ENCODE measurements around the gene TMEM258. TPM values are rescaled to one million over a fixed set of nuclear protein-coding genes. Genes with fewer than 3 reads are reported as not detected.

The TMEM258 gene
- total RNA-seq, 1 experiment from 2014 or later: 296 TPM

- peaks cover 3% of the 10 kb centered on the region for H3K36me3 ChIP-seq (replicated peaks; ENCODE audit: control insufficient read depth, insufficient read depth, low read length)
- H3K4me3 ChIP-seq (ENCODE audit: insufficient read depth, low read depth, low read length): no peak overlapping the region
- no peaks in the 10 kb centered on the region for H3K27me3 ChIP-seq (ENCODE audit: control insufficient read depth, insufficient read depth, low read length)
- DNase-seq: no peak
Measured at GRCh38 chr11:61744181-61744580, 48.2 kb downstream of the TMEM258 start.

DNA sequence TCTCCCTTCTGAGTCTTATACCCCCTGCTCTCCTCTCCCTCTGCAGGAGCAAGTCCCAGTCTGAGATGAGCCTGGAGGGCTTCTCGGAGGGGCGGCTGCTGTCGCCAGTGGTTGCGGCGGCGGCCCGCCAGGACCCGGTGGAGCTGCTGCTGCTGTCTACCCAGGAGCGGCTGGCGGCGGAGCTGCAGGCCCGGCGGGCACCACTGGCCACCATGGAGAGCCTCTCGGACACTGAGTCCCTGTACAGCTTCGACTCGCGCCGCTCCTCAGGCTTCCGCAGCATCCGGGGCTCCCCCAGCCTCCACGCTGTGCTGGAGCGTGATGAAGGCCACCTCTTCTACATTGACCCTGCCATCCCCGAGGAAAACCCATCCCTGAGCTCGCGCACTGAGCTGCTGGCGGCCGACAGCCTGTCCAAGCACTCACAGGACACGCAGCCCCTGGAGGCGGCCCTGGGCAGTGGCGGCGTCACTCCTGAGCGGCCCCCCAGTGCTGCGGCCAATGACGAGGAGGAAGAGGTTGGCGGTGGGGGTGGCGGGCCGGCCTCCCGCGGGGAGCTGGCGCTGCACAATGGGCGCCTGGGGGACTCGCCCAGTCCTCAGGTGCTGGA is 48.8 kb downstream of the TMEM258 start:
- H3K27me3 ChIP-seq (ENCODE audit: control insufficient read depth, insufficient read depth, low read length): no peaks in the 10 kb centered on the region
- H3K36me3 ChIP-seq (replicated peaks; ENCODE audit: control insufficient read depth, insufficient read depth, low read length): peaks cover 3% of the 10 kb centered on the region
- no peak for DNase-seq
- H3K4me3 ChIP-seq (ENCODE audit: insufficient read depth, low read depth, low read length): no peak overlapping the region

- Histone ChIP-seq H3K36me3 (replicated peaks; ENCODE audit: control insufficient read depth, insufficient read depth, low read length) (peaks cover 3% of the 10 kb centered on the region), H3K4me3 (ENCODE audit: insufficient read depth, low read depth, low read length) (no peak overlapping the region), H3K27me3 (ENCODE audit: control insufficient read depth, insufficient read depth, low read length) (no peaks in the 10 kb centered on the region)
- DNase-seq: no peak
Measured at GRCh38 chr11:61742391-61742790, 50.0 kb downstream of the TMEM258 start.

- Histone ChIP-seq H3K27me3 (ENCODE audit: control insufficient read depth, insufficient read depth, low read length) (no peaks in the 10 kb centered on the region), H3K4me3 (ENCODE audit: insufficient read depth, low read depth, low read length) (no peak overlapping the region), H3K36me3 (replicated peaks; ENCODE audit: control insufficient read depth, insufficient read depth, low read length) (peaks cover 4% of the 10 kb centered on the region)
- DNase-seq: no peak
Measured at GRCh38 chr11:61739966-61740365, 52.4 kb downstream of the TMEM258 start.

DNA sequence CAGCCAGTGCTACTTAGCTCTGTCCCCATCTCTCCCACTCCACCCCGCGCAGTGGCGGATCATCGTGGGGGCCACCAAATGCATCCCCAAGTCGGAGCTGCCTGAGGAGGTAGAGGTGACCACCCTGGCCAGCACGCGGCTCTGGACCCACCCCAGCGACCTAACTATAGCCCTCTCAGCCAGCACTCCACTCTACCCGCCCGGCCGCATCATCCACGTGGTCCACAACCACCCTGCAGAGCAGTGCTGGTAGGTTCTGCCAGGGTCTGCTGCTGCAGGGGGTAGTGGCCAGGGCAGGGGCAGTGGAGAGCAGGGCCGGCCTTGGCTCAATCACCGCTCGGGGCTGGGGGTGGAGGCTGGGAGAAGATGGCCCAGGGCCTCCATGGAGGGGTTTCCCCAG is 53.0 kb downstream of the TMEM258 start:
- Histone ChIP-seq H3K36me3 (replicated peaks; ENCODE audit: control insufficient read depth, insufficient read depth, low read length) (peaks cover 4% of the 10 kb centered on the region), H3K4me3 (ENCODE audit: insufficient read depth, low read depth, low read length) (no peak overlapping the region), H3K27me3 (ENCODE audit: control insufficient read depth, insufficient read depth, low read length) (no peaks in the 10 kb centered on the region)
- DNase-seq: no peak

Other genes starting within 250 kb of the TMEM258 start
- gene SYT7, start 211.5 kb downstream of the TMEM258 start, total RNA-seq (2014; rRNA removed; shearing (Covaris generic)): 3.6 and 4.8 TPM in 2 replicates
- gene DAGLA, start 112.2 kb downstream of the TMEM258 start, total RNA-seq (2014; rRNA removed; shearing (Covaris generic)): 3.7 and 4.8 TPM in 2 replicates
- 3.6 and 4.2 TPM in 2 replicates for gene MYRF, start 40.0 kb downstream of the TMEM258 start, total RNA-seq (2014; rRNA removed; shearing (Covaris generic))
- gene FEN1, start 312 bp upstream of the TMEM258 start, total RNA-seq (2014; rRNA removed; shearing (Covaris generic)): 103 and 119 TPM in 2 replicates
- gene FADS1, start 24.4 kb upstream of the TMEM258 start, total RNA-seq (2014; rRNA removed; shearing (Covaris generic)): 99.2 and 115 TPM in 2 replicates
- gene FADS2, start 35.7 kb upstream of the TMEM258 start, total RNA-seq (2014; rRNA removed; shearing (Covaris generic)): 176 and 225 TPM in 2 replicates
- 27.1 and 41.3 TPM in 2 replicates for gene FADS3, start 98.9 kb upstream of the TMEM258 start, total RNA-seq (2014; rRNA removed; shearing (Covaris generic))
- gene RAB3IL1, start 125.0 kb upstream of the TMEM258 start, total RNA-seq (2014; rRNA removed; shearing (Covaris generic)): 5.8 and 7.2 TPM in 2 replicates
- gene BEST1, start 157.8 kb upstream of the TMEM258 start, total RNA-seq (2014; rRNA removed; shearing (Covaris generic)): 0.30 and 0.45 TPM in 2 replicates
- 443 and 463 TPM in 2 replicates for gene FTH1, start 175.0 kb upstream of the TMEM258 start, total RNA-seq (2014; rRNA removed; shearing (Covaris generic))

Measured in H7 (cell line).